Vagina (tissue), 2 donors: Measurements from ENCODE around the gene COPS4. TPM values are rescaled to one million over a fixed set of nuclear protein-coding genes. Genes with fewer than 3 reads are reported as not detected.
A peak's percentile ranks its signal among the peaks of the same experiment; 100 is the strongest.
"Not testable (repeated sequence)": the region's sequence is repeated elsewhere in the genome, so short reads cannot be mapped to it uniquely, and the experiment has no call there.

Source experiments
- DNase-seq, 2 donors: peaks; one replicate each; pipeline ENCODE4 v3.0.0-alpha.2; 2017; ENCODE audit errors: extremely low spot score in 2 of 2
- H3K27ac ChIP-seq: fragments of 200-600 bp; sonication (generic); one replicate; pipeline ENCODE4 v1.5.1; 2019
- H3K27me3 ChIP-seq: fragments of 200-600 bp; sonication (generic); one replicate; pipeline ENCODE4 v1.5.1; 2019
- H3K36me3 ChIP-seq, 2 donors: fragments of 200-600 bp; sonication (generic); one replicate each; pipeline ENCODE4 v1.5.1; 2017 to 2019
- H3K4me1 ChIP-seq: fragments of 200-600 bp; sonication (generic); one replicate; pipeline ENCODE4 v1.5.1; 2019
- H3K4me3 ChIP-seq, 2 donors: fragments of 200-600 bp; sonication (generic); 1 replicate in 1 of 2; 2 replicates in 1 of 2; pipeline ENCODE4 v1.5.1; 2016 to 2019
- H3K9me3 ChIP-seq: fragments of 200-600 bp; sonication (generic); one replicate; pipeline ENCODE4 v1.5.1; 2019
- CTCF ChIP-seq, 3 experiments: fragments of 450-650 bp in 2 of 3; fragments of 200-600 bp in 1 of 3; sonication (generic) in 1 of 3; IDR thresholded peaks; one replicate each; pipeline ENCODE4 v1.5.1; 2017 to 2019; ENCODE audit warnings: antibody characterized with exemption in 3 of 3, mild to moderate bottlenecking in 2 of 3, moderate library complexity in 2 of 3
- POLR2A ChIP-seq, 2 donors: fragments of 450-650 bp; IDR thresholded peaks; one replicate each; pipeline ENCODE4 v1.6.1; 2017; ENCODE audit warnings: antibody characterized with exemption in 2 of 2, mild to moderate bottlenecking in 2 of 2, moderate library complexity in 2 of 2
- POLR2AphosphoS5 ChIP-seq, 2 donors: sonication (generic); formaldehyde crosslinking; IDR thresholded peaks; one replicate each; pipeline ENCODE4 v1.9.0; 2017; ENCODE audit warnings: antibody characterized with exemption in 2 of 2, mild to moderate bottlenecking in 2 of 2, low read depth in 1 of 2; ENCODE audit not compliant: insufficient read depth in 1 of 2
- intact Hi-C: fragments of 100-400 bp; cut with DNase I; formaldehyde crosslinking; loops from one replicate; pipeline ENCODE4 v1.15.1; 2023
- total RNA-seq: library from RNA; depleted of rRNA; stranded (reverse); fragments of >200 nt; gene quantifications from one replicate; pipeline ENCODE4 v1.2.3, GENCODE V29; 2016

COPS4 gene
- total RNA-seq, 1 donor from 2014 or later, result 18.7 TPM

- H3K4me3 ChIP-seq, result peak overlapping the region; percentile 70 to 83
- no peaks in the 10 kb centered on the region for H3K9me3 ChIP-seq
- no peaks in the 10 kb centered on the region for H3K36me3 ChIP-seq
- H3K27me3 ChIP-seq, result no peaks in the 10 kb centered on the region
- TF ChIP-seq CTCF (IDR thresholded peaks at IDR 0.05) (no peak), POLR2A (IDR thresholded peaks at IDR 0.05) (no peak), POLR2AphosphoS5 (IDR thresholded peaks at IDR 0.05; ENCODE audit: insufficient read depth in 1 of 2, low read depth in 1 of 2) (no peak)
- DNase-seq, result no peak
- peak overlapping the region; percentile 92 for H3K27ac ChIP-seq
- intact Hi-C loops, result loop anchor here (2.0 to 5.0 kb wide), 2 partner anchors 21 to 111 kb away; partner anchors contain the start of genes COPS4 and THAP9
- peaks cover 31% of the 10 kb centered on the region for H3K4me1 ChIP-seq
Measured at GRCh38 chr4:83013420-83013867, 21.5 kb upstream of the COPS4 start.

GRCh38 chr4:83013902-83014301 is 21.1 kb upstream of the COPS4 start:
- no peak for TF ChIP-seq CTCF (IDR thresholded peaks at IDR 0.05)
- no peak for TF ChIP-seq POLR2AphosphoS5 (IDR thresholded peaks at IDR 0.05; ENCODE audit: insufficient read depth in 1 of 2, low read depth in 1 of 2)
- TF ChIP-seq POLR2A (IDR thresholded peaks at IDR 0.05), result no peak
- H3K9me3 ChIP-seq, result no peaks in the 10 kb centered on the region
- intact Hi-C loops, result loop anchor here (2.0 to 5.0 kb wide), 2 partner anchors 21 to 112 kb away; partner anchors contain the start of genes COPS4 and THAP9
- H3K4me1 ChIP-seq, result peaks cover 28% of the 10 kb centered on the region
- H3K27me3 ChIP-seq, result no peaks in the 10 kb centered on the region
- H3K4me3 ChIP-seq, result peak overlapping the region in 1 of 2 donors; percentile 70
- H3K27ac ChIP-seq, result peak overlapping the region; percentile 92
- no peaks in the 10 kb centered on the region for H3K36me3 ChIP-seq
- DNase-seq, result no peak

GRCh38 chr4:83019794-83020494 is 15.0 kb upstream of the COPS4 start:
- intact Hi-C loops, result no loop called here
- Histone ChIP-seq H3K36me3 (no peaks in the 10 kb centered on the region), H3K4me1 (no peaks in the 10 kb centered on the region), H3K4me3 (no peak overlapping the region), H3K27ac (no peak overlapping the region), H3K9me3 (no peaks in the 10 kb centered on the region), H3K27me3 (no peaks in the 10 kb centered on the region)
- TF ChIP-seq CTCF (IDR thresholded peaks at IDR 0.05) (no peak), POLR2AphosphoS5 (IDR thresholded peaks at IDR 0.05; ENCODE audit: insufficient read depth in 1 of 2, low read depth in 1 of 2) (no peak), POLR2A (IDR thresholded peaks at IDR 0.05) (no peak)
- no peak for DNase-seq

- TF ChIP-seq POLR2AphosphoS5 (IDR thresholded peaks at IDR 0.05; ENCODE audit: insufficient read depth in 1 of 2, low read depth in 1 of 2) (no peak), CTCF (IDR thresholded peaks at IDR 0.05) (no peak), POLR2A (IDR thresholded peaks at IDR 0.05) (no peak)
- H3K36me3 ChIP-seq, result no peaks in the 10 kb centered on the region
- no peak for DNase-seq
Measured at GRCh38 chr4:83022724-83023450, 12.1 kb upstream of the COPS4 start.

GRCh38 chr4:83023599-83023998 is 11.4 kb upstream of the COPS4 start:
- H3K9me3 ChIP-seq, H3K4me3 ChIP-seq, H3K4me1 ChIP-seq, intact Hi-C loops, DNase-seq, H3K27ac ChIP-seq, H3K36me3 ChIP-seq, H3K27me3 ChIP-seq: not testable (repeated sequence)

More at GRCh38 chr4:83022724-83023450, 12.1 kb upstream of the COPS4 start:
- intact Hi-C loops, result no loop called here
- Histone ChIP-seq H3K27ac (no peak overlapping the region), H3K9me3 (no peaks in the 10 kb centered on the region), H3K27me3 (no peaks in the 10 kb centered on the region), H3K4me1 (no peaks in the 10 kb centered on the region), H3K4me3 (no peak overlapping the region)
